VCaP (cell line): ENCODE measurements around the gene RAPGEF4.

Source experiments
- H3K27ac ChIP-seq: fragments of 450-650 bp; 2 replicates; pipeline ENCODE4 v1.5.1; 2017
- TF ChIP-seq, protein P1 (sequence below): fragments of 450-650 bp; conservative IDR thresholded peaks from 2 replicates; pipeline ENCODE4 v1.5.1; 2017; ENCODE audit warnings: mild to moderate bottlenecking, moderate library complexity

The RAPGEF4 gene

DNA sequence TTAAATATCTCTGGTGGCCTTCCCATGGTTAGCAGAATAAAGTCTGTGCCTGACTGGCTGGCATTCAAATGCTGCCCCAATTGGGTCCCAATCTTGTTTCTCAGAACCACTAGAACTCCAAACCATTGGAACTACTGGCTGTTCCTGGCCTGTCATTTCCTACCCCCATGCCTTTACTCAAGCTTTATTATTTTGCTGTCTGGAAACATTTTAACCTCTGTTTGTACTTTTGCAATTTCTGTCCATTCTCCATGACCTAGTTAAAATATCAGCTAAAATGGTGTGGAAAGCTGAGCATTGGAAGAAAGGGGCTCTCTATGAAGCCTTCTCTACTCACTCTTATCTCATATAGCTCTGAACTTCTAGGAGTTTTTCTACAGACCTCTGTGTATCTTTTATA lies 38.7 kb downstream of the RAPGEF4 start:
- TF ChIP-seq, protein P1, sequence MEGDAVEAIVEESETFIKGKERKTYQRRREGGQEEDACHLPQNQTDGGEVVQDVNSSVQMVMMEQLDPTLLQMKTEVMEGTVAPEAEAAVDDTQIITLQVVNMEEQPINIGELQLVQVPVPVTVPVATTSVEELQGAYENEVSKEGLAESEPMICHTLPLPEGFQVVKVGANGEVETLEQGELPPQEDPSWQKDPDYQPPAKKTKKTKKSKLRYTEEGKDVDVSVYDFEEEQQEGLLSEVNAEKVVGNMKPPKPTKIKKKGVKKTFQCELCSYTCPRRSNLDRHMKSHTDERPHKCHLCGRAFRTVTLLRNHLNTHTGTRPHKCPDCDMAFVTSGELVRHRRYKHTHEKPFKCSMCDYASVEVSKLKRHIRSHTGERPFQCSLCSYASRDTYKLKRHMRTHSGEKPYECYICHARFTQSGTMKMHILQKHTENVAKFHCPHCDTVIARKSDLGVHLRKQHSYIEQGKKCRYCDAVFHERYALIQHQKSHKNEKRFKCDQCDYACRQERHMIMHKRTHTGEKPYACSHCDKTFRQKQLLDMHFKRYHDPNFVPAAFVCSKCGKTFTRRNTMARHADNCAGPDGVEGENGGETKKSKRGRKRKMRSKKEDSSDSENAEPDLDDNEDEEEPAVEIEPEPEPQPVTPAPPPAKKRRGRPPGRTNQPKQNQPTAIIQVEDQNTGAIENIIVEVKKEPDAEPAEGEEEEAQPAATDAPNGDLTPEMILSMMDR: no peak
- H3K27ac ChIP-seq: no peak overlapping the region

DNA sequence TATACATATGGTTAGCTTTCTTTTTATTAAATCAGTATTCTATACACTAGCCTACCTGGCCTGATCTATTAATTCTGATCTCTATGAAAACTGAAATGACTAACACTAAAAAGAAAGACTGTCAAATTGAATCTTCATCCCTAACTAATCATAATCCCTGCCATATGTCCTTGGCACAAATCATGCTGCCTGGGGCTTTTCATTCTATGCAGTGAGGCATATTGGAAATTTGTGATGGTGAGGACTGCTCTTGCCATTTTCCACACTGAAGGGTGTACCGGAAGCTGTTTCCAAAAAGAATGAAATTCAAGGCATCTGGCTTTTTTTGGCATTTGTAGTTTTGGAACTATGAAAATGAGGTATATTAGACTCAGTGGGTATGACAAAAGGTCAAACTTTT lies 39.7 kb downstream of the RAPGEF4 start:
- H3K27ac ChIP-seq: no peak overlapping the region
- TF ChIP-seq, protein P1: no peak

DNA sequence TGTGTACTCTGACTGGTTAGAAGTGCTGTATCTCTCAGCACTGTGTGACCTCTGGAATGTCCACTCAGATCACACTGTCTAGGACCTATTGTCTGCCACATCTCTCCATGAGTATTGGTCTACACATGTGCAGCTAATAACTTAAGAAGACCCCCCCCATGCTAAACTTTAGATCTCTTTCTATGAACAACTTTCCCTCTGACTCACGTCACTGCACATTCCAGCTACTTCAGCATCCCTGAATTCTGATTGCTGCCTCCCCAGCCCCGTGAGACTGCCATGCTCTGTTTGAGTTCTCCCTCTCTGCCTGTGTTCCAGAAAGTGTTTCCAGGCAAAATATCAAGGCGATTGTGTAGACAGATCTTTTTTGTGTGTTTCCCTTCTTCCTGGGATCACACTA lies 41.8 kb downstream of the RAPGEF4 start:
- no peak overlapping the region for H3K27ac ChIP-seq
- TF ChIP-seq, protein P1: no peak

DNA sequence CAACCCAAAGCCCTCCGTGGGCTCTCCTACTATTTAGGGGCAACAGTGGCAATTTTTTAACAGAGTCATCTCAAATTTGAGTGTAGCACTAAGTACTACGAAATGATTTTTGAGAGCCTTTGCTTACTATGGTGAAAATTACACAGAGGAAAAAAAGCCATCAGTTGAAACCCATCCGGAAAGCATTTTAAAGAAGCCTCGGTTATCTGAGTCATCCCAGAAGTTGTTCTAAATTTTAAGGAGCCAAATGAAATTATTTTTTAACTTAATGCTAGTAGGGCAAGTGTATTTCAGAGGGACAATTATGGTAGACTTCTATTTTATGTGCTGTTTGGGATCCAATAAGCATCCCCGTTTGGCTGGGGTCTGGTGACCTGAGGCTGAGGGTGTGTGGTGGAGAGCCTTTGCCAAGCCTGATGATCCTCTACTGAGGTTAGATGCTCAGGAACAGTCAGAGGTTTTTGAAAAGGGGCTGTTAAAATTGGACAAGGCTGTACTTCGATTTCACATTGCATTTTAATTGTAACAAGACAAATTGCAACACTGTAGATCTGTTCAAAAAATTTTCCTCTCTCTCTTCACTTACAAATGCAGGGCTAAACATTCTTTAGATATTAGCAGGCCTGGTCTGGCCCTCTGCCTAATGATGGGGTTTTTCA lies 47.0 kb downstream of the RAPGEF4 start:
- no peak overlapping the region for H3K27ac ChIP-seq
- TF ChIP-seq, protein P1: no peak

DNA sequence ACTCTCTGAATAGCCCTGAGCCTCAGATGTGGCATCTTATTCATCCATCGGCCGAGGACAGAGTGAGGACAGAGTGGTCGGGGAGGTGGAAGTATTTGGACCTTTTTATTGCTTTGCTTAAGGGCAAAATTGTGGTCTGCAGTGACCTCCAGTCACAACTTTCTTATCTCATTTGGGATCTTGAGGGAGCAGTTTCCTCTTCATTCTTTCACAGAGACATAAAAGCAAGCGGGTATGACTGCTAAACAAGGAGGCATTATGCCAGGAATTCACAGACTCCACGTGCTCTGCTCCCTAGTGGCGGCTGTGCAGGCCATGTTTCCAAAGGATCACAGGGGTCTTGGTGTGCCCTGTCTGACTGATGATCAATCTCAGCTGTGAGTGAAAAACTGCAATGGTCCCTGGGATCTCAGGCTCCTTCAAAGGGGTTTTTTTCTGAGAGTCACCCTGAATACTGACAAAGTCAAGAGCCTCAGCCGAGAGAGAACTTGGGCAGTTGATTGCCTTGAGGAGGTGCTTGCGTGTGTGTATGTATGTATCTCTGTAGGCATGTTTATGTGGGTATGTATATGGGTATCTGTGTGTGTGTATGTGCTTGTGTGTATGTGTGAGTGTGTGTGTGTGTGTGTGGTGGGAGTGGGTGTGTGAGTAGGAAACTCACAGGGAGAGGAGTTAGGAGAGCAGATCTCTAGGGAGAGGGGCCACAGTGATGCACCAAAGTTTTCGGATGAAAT lies 47.7 kb downstream of the RAPGEF4 start:
- TF ChIP-seq, protein P1: peak; percentile 27; the same call in 1 of the 2 replicates
- H3K27ac ChIP-seq: no peak overlapping the region

DNA sequence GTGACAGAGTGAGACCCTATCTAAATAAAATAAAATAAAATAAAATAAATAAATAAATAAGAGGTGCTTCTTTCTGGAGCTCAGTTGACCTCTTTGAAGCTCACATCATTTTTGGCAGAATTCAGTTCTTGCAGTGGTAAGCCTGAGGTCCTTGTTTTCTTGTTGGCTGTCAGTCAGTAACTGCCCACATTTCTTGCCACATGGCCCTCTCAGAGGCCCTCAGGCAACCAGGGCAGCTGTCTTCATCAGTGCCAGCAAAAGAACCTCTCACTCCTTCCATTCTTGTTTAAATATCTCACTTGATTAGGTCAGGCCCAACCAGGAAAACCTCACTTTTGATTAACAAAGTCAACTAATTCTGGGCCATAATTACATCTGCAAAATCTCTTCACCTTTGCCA lies 53.2 kb downstream of the RAPGEF4 start:
- TF ChIP-seq, protein P1: no peak
- no peak overlapping the region for H3K27ac ChIP-seq

DNA sequence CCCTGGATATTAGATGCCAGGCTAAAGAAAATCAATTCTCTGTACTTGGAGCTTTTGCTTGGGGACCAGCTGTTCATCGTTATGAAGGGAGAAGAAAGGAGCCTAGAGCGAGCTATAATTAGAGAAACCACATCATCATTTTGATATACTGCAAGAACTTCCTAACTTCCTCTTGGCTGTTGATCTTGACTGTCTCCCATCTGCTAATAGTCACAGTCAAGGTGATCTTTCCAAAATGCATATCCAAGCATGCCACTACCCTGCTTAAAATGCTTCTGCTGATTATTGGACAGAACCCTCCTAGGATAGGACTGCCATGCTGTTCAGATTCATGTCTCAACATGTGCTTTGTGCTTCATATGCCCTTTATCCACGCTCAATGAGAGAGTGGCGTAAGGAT lies 54.8 kb downstream of the RAPGEF4 start:
- TF ChIP-seq, protein P1: no peak
- H3K27ac ChIP-seq: no peak overlapping the region
